ENCODE measurements around the gene TMEM134. TPM values are rescaled to one million over a fixed set of nuclear protein-coding genes. Genes with fewer than 3 reads are reported as not detected.
"Not testable (repeated sequence)": the region's sequence is repeated elsewhere in the genome, so short reads cannot be mapped to it uniquely, and the experiment has no call there.

TMEM134 gene
- total RNA-seq, 1 experiment from 2014 or later, result 52.2 TPM

DNA sequence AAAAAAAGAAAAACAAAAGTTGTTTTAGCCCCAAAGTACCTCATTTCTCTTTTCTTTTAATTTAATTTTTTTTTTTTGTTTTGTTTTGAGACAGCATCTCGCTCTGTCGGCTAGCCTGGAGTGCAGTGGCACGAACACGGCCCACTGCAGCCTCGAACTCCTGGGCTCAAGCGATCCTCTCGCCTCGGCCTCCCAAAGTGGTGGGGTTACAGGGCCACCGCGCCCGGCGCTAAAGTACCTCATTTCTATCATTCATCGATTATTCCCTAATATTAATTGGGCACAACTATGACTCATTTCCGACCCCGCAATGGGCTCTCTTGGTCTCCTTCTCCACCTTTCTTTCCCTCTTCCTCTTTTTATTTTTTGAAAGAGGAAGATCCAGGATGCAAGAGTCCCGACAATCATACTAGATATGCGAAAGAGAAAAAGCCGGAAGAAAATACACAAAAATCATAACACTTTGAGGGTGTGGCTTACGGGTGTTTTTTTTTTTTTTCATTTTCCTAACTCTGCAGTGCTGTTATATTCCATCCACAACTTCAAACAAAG is 13.3 kb upstream of the TMEM134 start:
- H3K36me3 Mint-ChIP-seq (ENCODE audit: insufficient read depth, unreplicated experiment), result peaks cover 38% of the 10 kb centered on the region
- ChIA-PET CTCF (interaction anchor here (0.6 to 2.1 kb wide), 6 partner anchors 14 to 131 kb away, joined by 3 to 14 read pairs (median 3); partner anchors contain the start of genes CLCF1, PPP1CA, RAD9A and TMEM134), POLR2A (interaction anchor here (0.6 to 1.8 kb wide), 12 partner anchors 8 to 148 kb away, joined by 3 to 16 read pairs (median 5); partner anchors contain the start of genes GSTP1, NUDT8, PPP1CA and RAD9A)
- Histone ChIP-seq H3K27me3 (replicated peaks; ENCODE audit: control insufficient read depth, insufficient read depth, low read length) (no peaks in the 10 kb centered on the region), H3K36me3 (ENCODE audit: control insufficient read depth, insufficient read depth, low read length) (peaks cover 2% of the 10 kb centered on the region; the same call in 1 of the 2 replicates), H3K4me1 (peaks cover 4% of the 10 kb centered on the region; the same call in 1 of the 2 replicates), H3K4me3 (ENCODE audit: low read depth, low read length) (peak overlapping the region; percentile 48), H3K9me3 (no peaks in the 10 kb centered on the region)
- TSS peak; percentile 92 for BruUV-seq (replicated peaks)
- DNase-seq, result no peak
- intact Hi-C loops (cut with micrococcal nuclease; ENCODE audit: unreplicated experiment), result loop anchor here (5.0 kb wide), 1 partner anchor 80 kb away; the partner anchor contains the start of genes PPP1CA and TBC1D10C
- no peaks in the 10 kb centered on the region for H3K9me3 Mint-ChIP-seq (ENCODE audit: unreplicated experiment)
- no peak for TF ChIP-seq CTCF (IDR thresholded peaks at IDR 0.05; ENCODE audit: insufficient read depth in 1 of 2, low read depth in 1 of 2, low read length in 1 of 2, severe bottlenecking in 1 of 2, unreplicated experiment in 1 of 2)
- peak overlapping the region; percentile 99 for H3K27ac Mint-ChIP-seq (ENCODE audit: unreplicated experiment)
- peak overlapping the region; percentile 99 for H3K4me3 Mint-ChIP-seq (ENCODE audit: unreplicated experiment)
- peaks cover 24% of the 10 kb centered on the region for H3K4me1 Mint-ChIP-seq (ENCODE audit: low read depth, unreplicated experiment)
- H3K27me3 Mint-ChIP-seq (ENCODE audit: insufficient read depth, unreplicated experiment), result no peaks in the 10 kb centered on the region

GRCh38 chr11:67477344-67478050 is 8.4 kb upstream of the TMEM134 start:
- ChIA-PET POLR2A (interaction anchor here (0.7 kb wide), 1 partner anchor 18 kb away, joined by 3 read pairs; no protein-coding TSS in a partner anchor), CTCF (interaction anchor here (0.6 to 1.9 kb wide), 2 partner anchors 76 to 621 kb away, joined by 3 to 5 read pairs; partner anchors contain the start of gene PPP1CA)
- BruUV-seq (replicated peaks); H3K4me3 Mint-ChIP-seq (ENCODE audit: unreplicated experiment); H3K4me3 ChIP-seq (ENCODE audit: low read depth, low read length); H3K4me1 Mint-ChIP-seq (ENCODE audit: low read depth, unreplicated experiment); H3K36me3 Mint-ChIP-seq (ENCODE audit: insufficient read depth, unreplicated experiment); H3K4me1 ChIP-seq; DNase-seq; H3K9me3 Mint-ChIP-seq (ENCODE audit: unreplicated experiment); H3K27me3 Mint-ChIP-seq (ENCODE audit: insufficient read depth, unreplicated experiment); intact Hi-C loops (cut with micrococcal nuclease; ENCODE audit: unreplicated experiment); H3K9me3 ChIP-seq; H3K27me3 ChIP-seq (replicated peaks; ENCODE audit: control insufficient read depth, insufficient read depth, low read length); H3K36me3 ChIP-seq (ENCODE audit: control insufficient read depth, insufficient read depth, low read length): not testable (repeated sequence)
- peak overlapping the region; percentile 17 for H3K27ac Mint-ChIP-seq (ENCODE audit: unreplicated experiment)

GRCh38 chr11:67476692-67477091 is 7.6 kb upstream of the TMEM134 start:
- H3K4me1 Mint-ChIP-seq (ENCODE audit: low read depth, unreplicated experiment); POLR2A ChIA-PET; H3K4me3 ChIP-seq (ENCODE audit: low read depth, low read length); H3K4me3 Mint-ChIP-seq (ENCODE audit: unreplicated experiment); H3K9me3 ChIP-seq; intact Hi-C loops (cut with micrococcal nuclease; ENCODE audit: unreplicated experiment); H3K27me3 ChIP-seq (replicated peaks; ENCODE audit: control insufficient read depth, insufficient read depth, low read length); H3K27me3 Mint-ChIP-seq (ENCODE audit: insufficient read depth, unreplicated experiment); DNase-seq; H3K36me3 ChIP-seq (ENCODE audit: control insufficient read depth, insufficient read depth, low read length); H3K9me3 Mint-ChIP-seq (ENCODE audit: unreplicated experiment); BruUV-seq (replicated peaks); H3K36me3 Mint-ChIP-seq (ENCODE audit: insufficient read depth, unreplicated experiment); H3K4me1 ChIP-seq: not testable (repeated sequence)
- CTCF ChIA-PET, result interaction anchor here (0.6 to 1.9 kb wide), 2 partner anchors 75 to 621 kb away, joined by 3 to 5 read pairs; partner anchors contain the start of gene PPP1CA
- H3K27ac Mint-ChIP-seq (ENCODE audit: unreplicated experiment), result peak overlapping the region; percentile 17

- H3K36me3 ChIP-seq (ENCODE audit: control insufficient read depth, insufficient read depth, low read length), result no peaks in the 10 kb centered on the region
- DNase-seq, result no peak
- peaks cover 7% of the 10 kb centered on the region for H3K4me1 Mint-ChIP-seq (ENCODE audit: low read depth, unreplicated experiment)
- no peak for TF ChIP-seq CTCF (IDR thresholded peaks at IDR 0.05; ENCODE audit: insufficient read depth in 1 of 2, low read depth in 1 of 2, low read length in 1 of 2, severe bottlenecking in 1 of 2, unreplicated experiment in 1 of 2)
- no TSS peak for BruUV-seq (replicated peaks)
- no peaks in the 10 kb centered on the region for H3K9me3 ChIP-seq
- POLR2A ChIA-PET, result no interaction called here
- no peak overlapping the region for H3K27ac Mint-ChIP-seq (ENCODE audit: unreplicated experiment)
- no peaks in the 10 kb centered on the region for H3K27me3 ChIP-seq (replicated peaks; ENCODE audit: control insufficient read depth, insufficient read depth, low read length)
- H3K27me3 Mint-ChIP-seq (ENCODE audit: insufficient read depth, unreplicated experiment), result no peaks in the 10 kb centered on the region
- H3K36me3 Mint-ChIP-seq (ENCODE audit: insufficient read depth, unreplicated experiment), result peaks cover 8% of the 10 kb centered on the region
- no peak overlapping the region for H3K4me3 Mint-ChIP-seq (ENCODE audit: unreplicated experiment)
- no peak overlapping the region for H3K4me3 ChIP-seq (ENCODE audit: low read depth, low read length)
- no peaks in the 10 kb centered on the region for H3K9me3 Mint-ChIP-seq (ENCODE audit: unreplicated experiment)
- intact Hi-C loops (cut with micrococcal nuclease; ENCODE audit: unreplicated experiment), result no loop called here
- peaks cover 18% of the 10 kb centered on the region for H3K4me1 ChIP-seq
- CTCF ChIA-PET, result interaction anchor here (0.7 kb wide), 1 partner anchor 52 kb away, joined by 4 read pairs; no protein-coding TSS in a partner anchor
These were observed 3.8 kb upstream of the TMEM134 start for GRCh38 chr11:67472882-67473281.

Measured in Caco-2 (cell line).